ENCODE data around the gene RPL27A. TPM values are rescaled to one million over a fixed set of nuclear protein-coding genes. Genes with fewer than 3 reads are reported as not detected.

RPL27A gene
- total RNA-seq, 1 experiment from 2014 or later: 560 TPM

DNA sequence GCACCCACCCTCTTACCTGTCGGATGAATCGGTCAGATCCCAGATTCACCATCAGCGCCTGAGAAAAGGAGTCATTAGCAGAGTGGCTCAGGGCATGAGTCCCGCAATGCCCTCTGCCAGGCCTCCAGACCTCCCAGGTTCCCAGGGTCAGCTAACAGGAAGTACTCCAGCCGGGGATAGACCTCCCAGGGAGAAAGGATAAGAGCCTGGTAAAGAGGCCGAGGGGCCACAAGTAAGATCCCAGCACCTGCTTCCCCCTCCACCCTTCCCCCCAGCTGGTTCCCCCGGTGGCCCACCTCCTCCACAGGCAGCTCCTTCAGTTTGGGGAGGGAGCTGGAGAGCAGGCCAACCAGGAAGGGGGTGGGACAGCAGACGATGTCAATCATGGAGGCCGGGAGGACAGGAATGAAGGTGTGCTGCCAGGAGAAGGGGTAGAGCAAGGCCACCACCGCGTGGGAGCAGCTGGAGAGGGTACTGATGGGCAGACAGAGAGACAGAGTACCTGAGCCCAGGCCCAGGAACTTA lies 16.4 kb downstream of the RPL27A start:
- Histone ChIP-seq H3K4me2 (no peak overlapping the region), H3K27me3 (ENCODE audit: insufficient read depth, low read depth) (no peaks in the 10 kb centered on the region), H3K79me2 (ENCODE audit: low read depth) (no peaks in the 10 kb centered on the region), H4K20me1 (ENCODE audit: insufficient read depth) (no peaks in the 10 kb centered on the region), H2AFZ (no peak overlapping the region), H3K4me1 (replicated peaks; ENCODE audit: insufficient read depth) (no peaks in the 10 kb centered on the region), H3K4me3 (no peak overlapping the region), H3K9me2 (ENCODE audit: insufficient read depth) (no peaks in the 10 kb centered on the region), H3K36me3 (ENCODE audit: low read depth) (no peaks in the 10 kb centered on the region), H3K27ac (no peak overlapping the region), H3F3A (ENCODE audit: insufficient read depth, low read depth) (no peaks in the 10 kb centered on the region), H3K9me3 (ENCODE audit: insufficient read depth, low read depth) (no peaks in the 10 kb centered on the region)
- BruUV-seq (replicated peaks): no TSS peak
- TF ChIP-seq EZH2 (IDR thresholded peaks at IDR 0.05; ENCODE audit: low read depth) (no peak), CTCF (conservative IDR thresholded peaks at IDR 0.05) (no peak)
- ChIA-PET CTCF (no interaction called here), POLR2A (ENCODE audit: unreplicated experiment) (interaction anchor here (0.5 kb wide), 1 partner anchor 88 kb away, joined by 4 read pairs; no protein-coding TSS in a partner anchor)
- no peak for DNase-seq
- intact Hi-C loops (cut with micrococcal nuclease; ENCODE audit: unreplicated experiment): no loop called here

GRCh38 chr11:8699903-8700302 lies 17.3 kb downstream of the RPL27A start:
- Histone ChIP-seq H3K27ac (no peak overlapping the region), H3K4me2 (no peak overlapping the region), H3K9me2 (ENCODE audit: insufficient read depth) (no peaks in the 10 kb centered on the region), H3F3A (ENCODE audit: insufficient read depth, low read depth) (no peaks in the 10 kb centered on the region), H3K4me1 (replicated peaks; ENCODE audit: insufficient read depth) (no peaks in the 10 kb centered on the region), H2AFZ (no peak overlapping the region), H3K27me3 (ENCODE audit: insufficient read depth, low read depth) (no peaks in the 10 kb centered on the region), H4K20me1 (ENCODE audit: insufficient read depth) (no peaks in the 10 kb centered on the region), H3K79me2 (ENCODE audit: low read depth) (no peaks in the 10 kb centered on the region), H3K4me3 (no peak overlapping the region), H3K36me3 (ENCODE audit: low read depth) (no peaks in the 10 kb centered on the region), H3K9me3 (ENCODE audit: insufficient read depth, low read depth) (no peaks in the 10 kb centered on the region)
- POLR2A ChIA-PET (ENCODE audit: unreplicated experiment): interaction anchor here (0.6 kb wide), 1 partner anchor 11 kb away, joined by 4 read pairs; no protein-coding TSS in a partner anchor
- intact Hi-C loops (cut with micrococcal nuclease; ENCODE audit: unreplicated experiment): no loop called here
- peak in 1 of 2 experiments; percentile 50 for DNase-seq
- CTCF ChIA-PET: interaction anchor here (0.6 kb wide), 1 partner anchor 259 kb away, joined by 3 read pairs; no protein-coding TSS in a partner anchor
- no TSS peak for BruUV-seq (replicated peaks)
- TF ChIP-seq EZH2 (IDR thresholded peaks at IDR 0.05; ENCODE audit: low read depth) (no peak), CTCF (conservative IDR thresholded peaks at IDR 0.05) (no peak)

GRCh38 chr11:8701891-8702597 lies 19.5 kb downstream of the RPL27A start:
- Histone ChIP-seq H3K9me2 (ENCODE audit: insufficient read depth) (no peaks in the 10 kb centered on the region), H3K27me3 (ENCODE audit: insufficient read depth, low read depth) (no peaks in the 10 kb centered on the region), H3K79me2 (ENCODE audit: low read depth) (no peaks in the 10 kb centered on the region), H3K4me2 (no peak overlapping the region), H3K9me3 (ENCODE audit: insufficient read depth, low read depth) (no peaks in the 10 kb centered on the region), H4K20me1 (ENCODE audit: insufficient read depth) (no peaks in the 10 kb centered on the region), H3K27ac (no peak overlapping the region), H3K4me3 (no peak overlapping the region), H3K36me3 (ENCODE audit: low read depth) (no peaks in the 10 kb centered on the region), H3F3A (ENCODE audit: insufficient read depth, low read depth) (no peaks in the 10 kb centered on the region), H2AFZ (no peak overlapping the region), H3K4me1 (replicated peaks; ENCODE audit: insufficient read depth) (no peaks in the 10 kb centered on the region)
- DNase-seq: no peak
- ChIA-PET CTCF (no interaction called here), POLR2A (ENCODE audit: unreplicated experiment) (no interaction called here)
- BruUV-seq (replicated peaks): no TSS peak
- intact Hi-C loops (cut with micrococcal nuclease; ENCODE audit: unreplicated experiment): no loop called here
- TF ChIP-seq EZH2 (IDR thresholded peaks at IDR 0.05; ENCODE audit: low read depth): no peak
- no peak for TF ChIP-seq CTCF (conservative IDR thresholded peaks at IDR 0.05)
